ENCODE results near the gene FAM53A.

GRCh38 chr4:1596393-1596792, 87.7 kb downstream of the FAM53A start:
- TF ChIP-seq ZNF24 (IDR thresholded peaks at IDR 0.05) (no peak), EP300 (IDR thresholded peaks at IDR 0.05; ENCODE audit: borderline replicate concordance in 1 of 2, control insufficient read depth in 1 of 2, low read depth in 2 of 2, low read length in 2 of 2) (no peak), ZNF207 (IDR thresholded peaks at IDR 0.05; ENCODE audit: borderline replicate concordance) (no peak), NFYA (IDR thresholded peaks at IDR 0.05; ENCODE audit: borderline replicate concordance, low read depth, low read length) (no peak), USF1 (IDR thresholded peaks at IDR 0.05; ENCODE audit: borderline replicate concordance, extremely low read length, insufficient read depth, low read depth, low read length) (no peak), CTCF (IDR thresholded peaks at IDR 0.05 in 2 of 3, conservative IDR thresholded peaks at IDR 0.05 in 1 of 3; ENCODE audit: control insufficient read depth in 2 of 3, extremely low read depth in 1 of 3, insufficient read depth in 1 of 3, low read depth in 3 of 3, low read length in 3 of 3) (no peak)

Measured in GM12878 (cell line).